H9 (cell line): Measurements from ENCODE around the gene STOX2. TPM values are rescaled to one million over a fixed set of nuclear protein-coding genes. Genes with fewer than 3 reads are reported as not detected.

Experiments used
- DNase-seq: peaks from one replicate; pipeline ENCODE4 v3.0.0-alpha.2; 2017
- H2AFZ ChIP-seq: one replicate; pipeline ENCODE4 v1.6.1; 2013; ENCODE audit warnings: mild to moderate bottlenecking, low read length, control low read depth, moderate library complexity
- H2AK5ac ChIP-seq: 2 replicates; pipeline ENCODE4 v1.6.1; 2013; ENCODE audit warnings: low read length, control low read depth, mixed read lengths; ENCODE audit not compliant: insufficient read length
- H2BK120ac ChIP-seq: one replicate; pipeline ENCODE4 v1.6.1; 2013; ENCODE audit warnings: low read depth, mild to moderate bottlenecking, low read length, control low read depth, inconsistent platforms; ENCODE audit not compliant: poor library complexity, severe bottlenecking
- H2BK12ac ChIP-seq: 2 replicates; pipeline ENCODE4 v1.6.1; 2013; ENCODE audit warnings: low read length, control low read depth, mixed read lengths, low read depth; ENCODE audit not compliant: insufficient read length
- H2BK15ac ChIP-seq: 2 replicates; pipeline ENCODE4 v1.6.1; 2013; ENCODE audit warnings: low read depth, low read length, control low read depth
- H2BK20ac ChIP-seq: one replicate; pipeline ENCODE4 v1.6.1; 2013; ENCODE audit warnings: low read depth, mild to moderate bottlenecking, low read length, control low read depth, inconsistent platforms; ENCODE audit not compliant: poor library complexity, severe bottlenecking
- H2BK5ac ChIP-seq: 2 replicates; pipeline ENCODE4 v1.6.1; 2013; ENCODE audit warnings: low read length, control low read depth, mixed read lengths; ENCODE audit not compliant: insufficient read length
- H3K14ac ChIP-seq: 2 replicates; pipeline ENCODE4 v1.6.1; 2013; ENCODE audit warnings: low read length, control low read depth; ENCODE audit not compliant: insufficient read depth
- H3K18ac ChIP-seq: 2 replicates; pipeline ENCODE4 v1.6.1; 2013; ENCODE audit warnings: low read depth, mild to moderate bottlenecking, mixed read lengths, low read length, control low read depth; ENCODE audit not compliant: insufficient read length
- H3K23ac ChIP-seq: 2 replicates; pipeline ENCODE4 v1.6.1; 2013; ENCODE audit warnings: low read length, control low read depth, mixed read lengths, low read depth; ENCODE audit not compliant: insufficient read length
- H3K23me2 ChIP-seq: 2 replicates; pipeline ENCODE4 v1.6.1; 2013; ENCODE audit warnings: low read depth, mild to moderate bottlenecking, mixed read lengths, low read length, control low read depth; ENCODE audit not compliant: insufficient read length, poor library complexity, severe bottlenecking
- H3K27ac ChIP-seq: 2 replicates; pipeline ENCODE4 v1.5.1; 2013; ENCODE audit warnings: low read length, control low read depth, mixed read lengths, low read depth; ENCODE audit not compliant: insufficient read length
- H3K27me3 ChIP-seq: 2 replicates; pipeline ENCODE4 v1.6.1; 2013; ENCODE audit warnings: low read length, control low read depth, inconsistent platforms; ENCODE audit not compliant: insufficient read depth
- H3K4ac ChIP-seq: 2 replicates; pipeline ENCODE4 v1.6.1; 2013; ENCODE audit warnings: low read depth, mild to moderate bottlenecking, control low read depth, inconsistent platforms, low read length, moderate library complexity
- H3K4me1 ChIP-seq: 2 replicates; pipeline ENCODE4 v1.6.1; 2013; ENCODE audit warnings: low read length, control low read depth, inconsistent platforms; ENCODE audit not compliant: insufficient read depth
- H3K4me2 ChIP-seq: 2 replicates; pipeline ENCODE4 v1.6.1; 2013; ENCODE audit warnings: low read length, control low read depth, mixed read lengths; ENCODE audit not compliant: insufficient read length, insufficient read depth
- H3K56ac ChIP-seq: 2 replicates; pipeline ENCODE4 v1.6.1; 2013; ENCODE audit warnings: low read depth, mild to moderate bottlenecking, mixed read lengths, low read length, control low read depth; ENCODE audit not compliant: insufficient read length
- H3K79me1 ChIP-seq: 2 replicates; pipeline ENCODE4 v1.6.1; 2013; ENCODE audit warnings: low read depth, mild to moderate bottlenecking, moderate library complexity, low read length, control low read depth, inconsistent platforms; ENCODE audit not compliant: insufficient read depth, poor library complexity, severe bottlenecking
- H3K79me2 ChIP-seq: 2 replicates; pipeline ENCODE4 v1.6.1; 2013; ENCODE audit warnings: low read length, control low read depth, inconsistent platforms; ENCODE audit not compliant: insufficient read depth
- H3K9ac ChIP-seq: 2 replicates; pipeline ENCODE4 v1.6.1; 2013; ENCODE audit warnings: low read length, control low read depth, mixed read lengths; ENCODE audit not compliant: insufficient read length; ENCODE audit errors: extremely low read depth
- H3K9me3 ChIP-seq: one replicate; pipeline ENCODE4 v1.6.1; 2013; ENCODE audit warnings: low read depth, low read length, inconsistent platforms; ENCODE audit not compliant: control insufficient read depth
- H3T11ph ChIP-seq: one replicate; pipeline ENCODE4 v1.6.1; 2013; ENCODE audit warnings: mild to moderate bottlenecking, low read length, control low read depth, inconsistent platforms
- H4K20me1 ChIP-seq: one replicate; pipeline ENCODE4 v1.6.1; 2013; ENCODE audit not compliant: control insufficient read depth, insufficient read length, insufficient read depth
- H4K5ac ChIP-seq: 2 replicates; pipeline ENCODE4 v1.6.1; 2013; ENCODE audit warnings: low read depth, mild to moderate bottlenecking, mixed read lengths, low read length, control low read depth; ENCODE audit not compliant: insufficient read length
- H4K8ac ChIP-seq: replicated peaks from 2 replicates; pipeline ENCODE4 v1.6.1; 2013; ENCODE audit warnings: low read length, control low read depth, mixed read lengths, low read depth; ENCODE audit not compliant: insufficient read length
- H4K91ac ChIP-seq: 2 replicates; pipeline ENCODE4 v1.6.1; 2013; ENCODE audit warnings: low read depth, mild to moderate bottlenecking, moderate library complexity, mixed read lengths, low read length, control low read depth; ENCODE audit not compliant: insufficient read length
- H3K27ac Mint-ChIP-seq, 3 experiments: 2 replicates in 2 of 3; 3 replicates in 1 of 3; pipeline ENCODE4 v1.8.0; 2020 to 2021; ENCODE audit warnings: mixed read lengths in 3 of 3, mild to moderate bottlenecking in 1 of 3, moderate library complexity in 1 of 3
- H3K27me3 Mint-ChIP-seq: 2 replicates; pipeline ENCODE4 v1.8.0; 2021; ENCODE audit warnings: low read depth, mild to moderate bottlenecking, moderate library complexity, mixed read lengths
- H3K36me3 Mint-ChIP-seq, 3 experiments: 2 replicates in 2 of 3; 3 replicates in 1 of 3; pipeline ENCODE4 v1.8.0; 2020 to 2021; ENCODE audit warnings: low read depth in 3 of 3, mixed read lengths in 3 of 3; ENCODE audit not compliant: insufficient read depth in 1 of 3
- H3K4me1 Mint-ChIP-seq, 2 experiments: 2 replicates each; pipeline ENCODE4 v1.8.0; 2020; ENCODE audit warnings: mixed read lengths in 2 of 2
- H3K4me3 Mint-ChIP-seq, 2 experiments: 2 replicates in 1 of 2; 3 replicates in 1 of 2; pipeline ENCODE4 v1.8.0; 2020 to 2021; ENCODE audit warnings: mild to moderate bottlenecking in 2 of 2, mixed read lengths in 2 of 2, moderate library complexity in 1 of 2
- H3K9me3 Mint-ChIP-seq, 2 experiments: 2 replicates in 1 of 2; 3 replicates in 1 of 2; pipeline ENCODE4 v1.8.0; 2020; ENCODE audit warnings: mild to moderate bottlenecking in 2 of 2, mixed read lengths in 2 of 2, moderate library complexity in 1 of 2
- WGBS: extraction: QIAGEN DNeasy Blood & Tissue Kit; methylation state at CpG from one replicate; pipeline ENCODE4 v1.1.7; 2013; ENCODE audit warnings: missing lambda C conversion rate, low lambda C conversion rate, mixed read lengths; ENCODE audit not compliant: insufficient read length; ENCODE audit errors: extremely low coverage; 5-methylcytosine and 5-hydroxymethylcytosine counted together
- total RNA-seq: library from RNA; stranded (reverse); gene quantifications from 2 replicates; pipeline ENCODE4 v1.2.1, GENCODE V29; 2021
- TF ChIP-seq, protein P1 (sequence below): fragments of 200-600 bp; sonication (generic); conservative IDR thresholded peaks from 3 replicates; pipeline ENCODE4 v1.8.0; 2021; ENCODE audit warnings: antibody characterized with exemption, mild to moderate bottlenecking

The STOX2 gene
- total RNA-seq, 1 experiment from 2014 or later: 28.2 TPM

DNA sequence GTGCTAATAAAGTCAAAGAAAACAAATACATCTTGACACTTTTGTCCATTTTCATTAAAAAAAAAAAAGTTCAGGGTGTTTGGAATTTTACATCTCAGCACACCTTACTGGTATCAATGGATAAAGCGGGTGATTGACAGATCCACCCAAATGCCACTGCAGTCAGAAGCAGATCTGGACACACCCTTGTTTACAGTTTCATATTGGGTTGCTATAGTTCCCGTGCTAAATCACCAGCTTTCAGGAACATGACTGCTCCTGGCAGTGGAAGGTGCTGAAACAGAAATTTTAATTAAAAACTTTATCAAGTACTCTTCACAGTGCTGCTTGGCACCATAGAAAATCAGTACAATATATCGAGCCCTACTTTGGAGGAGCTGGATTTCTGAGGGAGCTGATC is 116.3 kb downstream of the STOX2 start:
- H3K56ac ChIP-seq: no peak overlapping the region
- H3K4me1 Mint-ChIP-seq: peaks cover 12% of the 10 kb centered on the region in 2 experiments
- WGBS: no CpG with 5 or more reads among the region's 3 CpGs

More for the DNA sequence above, 116.3 kb downstream of the STOX2 start:
- H3K27ac ChIP-seq: no peak overlapping the region
- no peaks in the 10 kb centered on the region for H4K20me1 ChIP-seq
- no peak overlapping the region for H4K8ac ChIP-seq
- TF ChIP-seq, protein P1, sequence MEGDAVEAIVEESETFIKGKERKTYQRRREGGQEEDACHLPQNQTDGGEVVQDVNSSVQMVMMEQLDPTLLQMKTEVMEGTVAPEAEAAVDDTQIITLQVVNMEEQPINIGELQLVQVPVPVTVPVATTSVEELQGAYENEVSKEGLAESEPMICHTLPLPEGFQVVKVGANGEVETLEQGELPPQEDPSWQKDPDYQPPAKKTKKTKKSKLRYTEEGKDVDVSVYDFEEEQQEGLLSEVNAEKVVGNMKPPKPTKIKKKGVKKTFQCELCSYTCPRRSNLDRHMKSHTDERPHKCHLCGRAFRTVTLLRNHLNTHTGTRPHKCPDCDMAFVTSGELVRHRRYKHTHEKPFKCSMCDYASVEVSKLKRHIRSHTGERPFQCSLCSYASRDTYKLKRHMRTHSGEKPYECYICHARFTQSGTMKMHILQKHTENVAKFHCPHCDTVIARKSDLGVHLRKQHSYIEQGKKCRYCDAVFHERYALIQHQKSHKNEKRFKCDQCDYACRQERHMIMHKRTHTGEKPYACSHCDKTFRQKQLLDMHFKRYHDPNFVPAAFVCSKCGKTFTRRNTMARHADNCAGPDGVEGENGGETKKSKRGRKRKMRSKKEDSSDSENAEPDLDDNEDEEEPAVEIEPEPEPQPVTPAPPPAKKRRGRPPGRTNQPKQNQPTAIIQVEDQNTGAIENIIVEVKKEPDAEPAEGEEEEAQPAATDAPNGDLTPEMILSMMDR: no peak
- H3K23ac ChIP-seq: no peak overlapping the region
- no peaks in the 10 kb centered on the region for H3K9me3 Mint-ChIP-seq
- no peak overlapping the region for H3K4ac ChIP-seq
- H3K18ac ChIP-seq: no peak overlapping the region
- H3K79me2 ChIP-seq: no peaks in the 10 kb centered on the region
- H4K5ac ChIP-seq: no peak overlapping the region
- DNase-seq: no peak
- no peaks in the 10 kb centered on the region; the same call in 1 of the 2 replicates for H3K4me1 ChIP-seq
- H3K36me3 Mint-ChIP-seq: peaks cover 0 to 7% (median 0%) of the 10 kb centered on the region in 3 experiments; a peak in 3 of 7 replicates
- H3K4me3 Mint-ChIP-seq: no peak overlapping the region
- no peak overlapping the region for H2BK5ac ChIP-seq
- H2BK15ac ChIP-seq: no peak overlapping the region
- H2BK12ac ChIP-seq: no peak overlapping the region
- H3T11ph ChIP-seq: no peak overlapping the region
- no peaks in the 10 kb centered on the region for H3K9me3 ChIP-seq
- no peak overlapping the region for H2AK5ac ChIP-seq
- H3K27me3 ChIP-seq: no peaks in the 10 kb centered on the region
- no peak overlapping the region for H3K9ac ChIP-seq
- no peak overlapping the region for H2BK120ac ChIP-seq
- H3K27ac Mint-ChIP-seq: no peak overlapping the region
- H3K23me2 ChIP-seq: no peaks in the 10 kb centered on the region
- no peak overlapping the region for H4K91ac ChIP-seq
- no peak overlapping the region for H3K14ac ChIP-seq
- H2AFZ ChIP-seq: no peak overlapping the region
- H3K79me1 ChIP-seq: no peaks in the 10 kb centered on the region
- no peak overlapping the region for H2BK20ac ChIP-seq
- no peak overlapping the region for H3K4me2 ChIP-seq
- H3K27me3 Mint-ChIP-seq: no peaks in the 10 kb centered on the region
